Measurements from ENCODE around the gene FAM53B.

The FAM53B gene

GRCh38 chr10:124742413-124743190 lies 1.6 kb downstream of the FAM53B start:
- no peaks in the 10 kb centered on the region for H3K9me3 ChIP-seq (ENCODE audit: control insufficient read depth, insufficient read depth, low read length)
- WGBS (ENCODE audit: insufficient coverage, insufficient read length), result no CpG with 5 or more reads among the region's 42 CpGs
- peaks cover 5% of the 10 kb centered on the region; the same call in 1 of the 2 replicates for H3K27me3 ChIP-seq (ENCODE audit: control insufficient read depth, insufficient read depth, low read length)
- no peak overlapping the region for H3K27ac ChIP-seq (ENCODE audit: low read length)
- peaks cover 14% of the 10 kb centered on the region for H3K4me1 ChIP-seq (ENCODE audit: control insufficient read depth, insufficient read depth, low read length)
- H3K36me3 ChIP-seq (ENCODE audit: control insufficient read depth, insufficient read depth, low read length), result no peaks in the 10 kb centered on the region
- DNase-seq (ENCODE audit: low read depth, low spot score), result no peak
- peak overlapping the region; percentile 79; the same call in 1 of the 2 replicates for H3K4me3 ChIP-seq (ENCODE audit: low read length)

GRCh38 chr10:124741922-124742412 lies 2.2 kb downstream of the FAM53B start:
- no peak overlapping the region for H3K27ac ChIP-seq (ENCODE audit: low read length)
- WGBS (ENCODE audit: insufficient coverage, insufficient read length), result no CpG with 5 or more reads among the region's 9 CpGs
- no peak for DNase-seq (ENCODE audit: low read depth, low spot score)
- H3K27me3 ChIP-seq (ENCODE audit: control insufficient read depth, insufficient read depth, low read length), result peaks cover 5% of the 10 kb centered on the region; the same call in 1 of the 2 replicates
- H3K4me1 ChIP-seq (ENCODE audit: control insufficient read depth, insufficient read depth, low read length), result peaks cover 17% of the 10 kb centered on the region
- H3K9me3 ChIP-seq (ENCODE audit: control insufficient read depth, insufficient read depth, low read length), result no peaks in the 10 kb centered on the region
- no peaks in the 10 kb centered on the region for H3K36me3 ChIP-seq (ENCODE audit: control insufficient read depth, insufficient read depth, low read length)
- H3K4me3 ChIP-seq (ENCODE audit: low read length), result no peak overlapping the region

- no peak for DNase-seq (ENCODE audit: low read depth, low spot score)
- no CpG with 5 or more reads among the region's 13 CpGs for WGBS (ENCODE audit: insufficient coverage, insufficient read length)
These were observed 2.8 kb downstream of the FAM53B start for GRCh38 chr10:124741281-124741921.

GRCh38 chr10:124740369-124741280 lies 3.6 kb downstream of the FAM53B start:
- no peak for DNase-seq (ENCODE audit: low read depth, low spot score)
- no peak overlapping the region for H3K4me3 ChIP-seq (ENCODE audit: low read length)

More at GRCh38 chr10:124741281-124741921, 2.8 kb downstream of the FAM53B start:
- Histone ChIP-seq H3K27me3 (ENCODE audit: control insufficient read depth, insufficient read depth, low read length) (peaks cover 5% of the 10 kb centered on the region; the same call in 1 of the 2 replicates), H3K9me3 (ENCODE audit: control insufficient read depth, insufficient read depth, low read length) (no peaks in the 10 kb centered on the region), H3K4me1 (ENCODE audit: control insufficient read depth, insufficient read depth, low read length) (peaks cover 21% of the 10 kb centered on the region), H3K4me3 (ENCODE audit: low read length) (no peak overlapping the region), H3K27ac (ENCODE audit: low read length) (no peak overlapping the region), H3K36me3 (ENCODE audit: control insufficient read depth, insufficient read depth, low read length) (no peaks in the 10 kb centered on the region)

GRCh38 chr10:124739986-124740368 lies 4.2 kb downstream of the FAM53B start:
- peaks cover 5% of the 10 kb centered on the region; the same call in 1 of the 2 replicates for H3K27me3 ChIP-seq (ENCODE audit: control insufficient read depth, insufficient read depth, low read length)
- no peaks in the 10 kb centered on the region for H3K36me3 ChIP-seq (ENCODE audit: control insufficient read depth, insufficient read depth, low read length)
- no CpG with 5 or more reads among the region's 7 CpGs for WGBS (ENCODE audit: insufficient coverage, insufficient read length)
- peaks cover 22% of the 10 kb centered on the region for H3K4me1 ChIP-seq (ENCODE audit: control insufficient read depth, insufficient read depth, low read length)
- no peaks in the 10 kb centered on the region for H3K9me3 ChIP-seq (ENCODE audit: control insufficient read depth, insufficient read depth, low read length)
- no peak overlapping the region for H3K4me3 ChIP-seq (ENCODE audit: low read length)
- no peak for DNase-seq (ENCODE audit: low read depth, low spot score)
- H3K27ac ChIP-seq (ENCODE audit: low read length), result no peak overlapping the region

More at GRCh38 chr10:124740369-124741280, 3.6 kb downstream of the FAM53B start:
- H3K27ac ChIP-seq (ENCODE audit: low read length), result no peak overlapping the region
- H3K27me3 ChIP-seq (ENCODE audit: control insufficient read depth, insufficient read depth, low read length), result peaks cover 5% of the 10 kb centered on the region; the same call in 1 of the 2 replicates
- WGBS (ENCODE audit: insufficient coverage, insufficient read length), result no CpG with 5 or more reads among the region's 18 CpGs
- H3K9me3 ChIP-seq (ENCODE audit: control insufficient read depth, insufficient read depth, low read length), result no peaks in the 10 kb centered on the region
- H3K4me1 ChIP-seq (ENCODE audit: control insufficient read depth, insufficient read depth, low read length), result peaks cover 22% of the 10 kb centered on the region
- no peaks in the 10 kb centered on the region for H3K36me3 ChIP-seq (ENCODE audit: control insufficient read depth, insufficient read depth, low read length)

- no peak overlapping the region for H3K27ac ChIP-seq (ENCODE audit: low read length)
These were observed 4.9 kb downstream of the FAM53B start for GRCh38 chr10:124739119-124739921.

GRCh38 chr10:124738441-124738840 lies 5.7 kb downstream of the FAM53B start:
- H3K4me1 ChIP-seq (ENCODE audit: control insufficient read depth, insufficient read depth, low read length), result peaks cover 22% of the 10 kb centered on the region
- H3K27ac ChIP-seq (ENCODE audit: low read length), result no peak overlapping the region
- DNase-seq (ENCODE audit: low read depth, low spot score), result no peak
- H3K36me3 ChIP-seq (ENCODE audit: control insufficient read depth, insufficient read depth, low read length), result no peaks in the 10 kb centered on the region
- H3K27me3 ChIP-seq (ENCODE audit: control insufficient read depth, insufficient read depth, low read length), result peaks cover 5% of the 10 kb centered on the region; the same call in 1 of the 2 replicates
- WGBS (ENCODE audit: insufficient coverage, insufficient read length), result no CpG with 5 or more reads among the region's 6 CpGs
- no peaks in the 10 kb centered on the region for H3K9me3 ChIP-seq (ENCODE audit: control insufficient read depth, insufficient read depth, low read length)
- no peak overlapping the region for H3K4me3 ChIP-seq (ENCODE audit: low read length)

More at GRCh38 chr10:124739119-124739921, 4.9 kb downstream of the FAM53B start:
- no peak for DNase-seq (ENCODE audit: low read depth, low spot score)
- Histone ChIP-seq H3K9me3 (ENCODE audit: control insufficient read depth, insufficient read depth, low read length) (no peaks in the 10 kb centered on the region), H3K27me3 (ENCODE audit: control insufficient read depth, insufficient read depth, low read length) (peaks cover 5% of the 10 kb centered on the region; the same call in 1 of the 2 replicates), H3K36me3 (ENCODE audit: control insufficient read depth, insufficient read depth, low read length) (no peaks in the 10 kb centered on the region), H3K4me1 (ENCODE audit: control insufficient read depth, insufficient read depth, low read length) (peaks cover 22% of the 10 kb centered on the region), H3K4me3 (ENCODE audit: low read length) (no peak overlapping the region)
- WGBS (ENCODE audit: insufficient coverage, insufficient read length), result no CpG with 5 or more reads among the region's 13 CpGs

- peaks cover 2% of the 10 kb centered on the region; the same call in 1 of the 2 replicates for H3K27me3 ChIP-seq (ENCODE audit: control insufficient read depth, insufficient read depth, low read length)
- peaks cover 22% of the 10 kb centered on the region for H3K4me1 ChIP-seq (ENCODE audit: control insufficient read depth, insufficient read depth, low read length)
- no peaks in the 10 kb centered on the region for H3K36me3 ChIP-seq (ENCODE audit: control insufficient read depth, insufficient read depth, low read length)
- WGBS (ENCODE audit: insufficient coverage, insufficient read length), result no CpG with 5 or more reads among the region's 2 CpGs
- H3K9me3 ChIP-seq (ENCODE audit: control insufficient read depth, insufficient read depth, low read length), result no peaks in the 10 kb centered on the region
- no peak for DNase-seq (ENCODE audit: low read depth, low spot score)
- no peak overlapping the region for H3K27ac ChIP-seq (ENCODE audit: low read length)
- no peak overlapping the region for H3K4me3 ChIP-seq (ENCODE audit: low read length)
These were observed 6.5 kb downstream of the FAM53B start for GRCh38 chr10:124737708-124738107.

- no CpG with 5 or more reads among the region's 7 CpGs for WGBS (ENCODE audit: insufficient coverage, insufficient read length)
- H3K27ac ChIP-seq (ENCODE audit: low read length), result no peak overlapping the region
These were observed 7.0 kb downstream of the FAM53B start for GRCh38 chr10:124737221-124737620.

More at GRCh38 chr10:124737221-124737620, 7.0 kb downstream of the FAM53B start:
- no peaks in the 10 kb centered on the region for H3K9me3 ChIP-seq (ENCODE audit: control insufficient read depth, insufficient read depth, low read length)
- H3K27me3 ChIP-seq (ENCODE audit: control insufficient read depth, insufficient read depth, low read length), result no peaks in the 10 kb centered on the region; the same call in 1 of the 2 replicates
- peaks cover 18% of the 10 kb centered on the region for H3K4me1 ChIP-seq (ENCODE audit: control insufficient read depth, insufficient read depth, low read length)
- no peak for DNase-seq (ENCODE audit: low read depth, low spot score)
- no peaks in the 10 kb centered on the region for H3K36me3 ChIP-seq (ENCODE audit: control insufficient read depth, insufficient read depth, low read length)
- H3K4me3 ChIP-seq (ENCODE audit: low read length), result no peak overlapping the region
